Astrocyte (in vitro differentiated cells and primary cell): ENCODE data around the gene DCST1. TPM values are rescaled to one million over a fixed set of nuclear protein-coding genes. Genes with fewer than 3 reads are reported as not detected.

Experiments
- DNase-seq: peaks from one replicate; pipeline ENCODE4 v3.0.0-alpha.2; 2010; ENCODE audit warnings: low read depth
- FAIRE-seq: peaks from 2 replicates; lab custom pipeline; 2011; peaks lifted over from hg19 to GRCh38; lab: Jason Lieb, UNC
- H2AFZ ChIP-seq: 2 replicates; pipeline ENCODE4 v1.6.0; 2012; ENCODE audit warnings: low read depth, low read length, inconsistent platforms
- H3K27ac ChIP-seq: 2 replicates; pipeline ENCODE4 v1.5.1; 2011; ENCODE audit warnings: low read depth, low read length, inconsistent platforms
- H3K27me3 ChIP-seq: 2 replicates; pipeline ENCODE4 v1.6.0; 2011; ENCODE audit warnings: low read length, inconsistent platforms; ENCODE audit not compliant: insufficient read depth
- H3K36me3 ChIP-seq: 2 replicates; pipeline ENCODE4 v1.5.1; 2011; ENCODE audit warnings: low read length, inconsistent platforms; ENCODE audit not compliant: insufficient read depth
- H3K4me1 ChIP-seq: 2 replicates; pipeline ENCODE4 v1.5.1; 2011; ENCODE audit warnings: low read length, inconsistent platforms; ENCODE audit not compliant: insufficient read depth
- H3K4me2 ChIP-seq: 2 replicates; pipeline ENCODE4 v1.6.0; 2012; ENCODE audit warnings: low read length, inconsistent platforms
- H3K4me3 ChIP-seq: 2 replicates; pipeline ENCODE4 v1.5.1; 2011; ENCODE audit warnings: low read depth, mild to moderate bottlenecking, low read length, inconsistent platforms; ENCODE audit not compliant: insufficient read depth
- H3K79me2 ChIP-seq: 2 replicates; pipeline ENCODE4 v1.6.0; 2012; ENCODE audit warnings: mild to moderate bottlenecking, low read length, inconsistent platforms; ENCODE audit not compliant: insufficient read depth
- H3K9ac ChIP-seq: 2 replicates; pipeline ENCODE4 v1.6.0; 2012; ENCODE audit warnings: mild to moderate bottlenecking, low read length, inconsistent platforms
- H3K9me3 ChIP-seq: 2 replicates; pipeline ENCODE4 v1.5.1; 2012; ENCODE audit warnings: low read depth, mild to moderate bottlenecking, low read length, inconsistent platforms; ENCODE audit not compliant: insufficient read depth
- H4K20me1 ChIP-seq: 2 replicates; pipeline ENCODE4 v1.6.0; 2012; ENCODE audit warnings: low read length, inconsistent platforms; ENCODE audit not compliant: insufficient read depth
- H3K27ac Mint-ChIP-seq: one replicate; pipeline ENCODE4 v1.8.0; 2021; ENCODE audit warnings: mild to moderate bottlenecking, mixed read lengths; ENCODE audit not compliant: unreplicated experiment
- H3K27me3 Mint-ChIP-seq: one replicate; pipeline ENCODE4 v1.8.0; 2021; ENCODE audit warnings: low read depth, mixed read lengths; ENCODE audit not compliant: unreplicated experiment
- H3K36me3 Mint-ChIP-seq: one replicate; pipeline ENCODE4 v1.8.0; 2021; ENCODE audit warnings: low read depth, mixed read lengths; ENCODE audit not compliant: unreplicated experiment
- H3K4me1 Mint-ChIP-seq: one replicate; pipeline ENCODE4 v1.8.0; 2021; ENCODE audit warnings: low read depth, mixed read lengths; ENCODE audit not compliant: unreplicated experiment
- H3K4me3 Mint-ChIP-seq: one replicate; pipeline ENCODE4 v1.8.0; 2021; ENCODE audit warnings: mild to moderate bottlenecking, moderate library complexity, mixed read lengths; ENCODE audit not compliant: unreplicated experiment
- H3K9me3 Mint-ChIP-seq: one replicate; pipeline ENCODE4 v1.8.0; 2021; ENCODE audit warnings: mild to moderate bottlenecking, mixed read lengths; ENCODE audit not compliant: unreplicated experiment
- CTCF ChIP-seq: IDR thresholded peaks from 2 replicates; pipeline ENCODE4 v1.5.1; 2011; ENCODE audit warnings: low read depth, mild to moderate bottlenecking, inconsistent platforms, low read length, moderate library complexity; ENCODE audit not compliant: insufficient read depth
- EZH2 ChIP-seq: IDR thresholded peaks from 2 replicates; pipeline ENCODE4 v1.6.1; 2012; ENCODE audit warnings: mild to moderate bottlenecking, low read length, inconsistent platforms; ENCODE audit not compliant: insufficient read depth
- total RNA-seq: library from RNA; stranded (reverse); gene quantifications from 2 replicates; pipeline ENCODE4 v1.2.1, GENCODE V29; 2021

Gene DCST1
- total RNA-seq, 1 donor from 2014 or later = not detected

DNA sequence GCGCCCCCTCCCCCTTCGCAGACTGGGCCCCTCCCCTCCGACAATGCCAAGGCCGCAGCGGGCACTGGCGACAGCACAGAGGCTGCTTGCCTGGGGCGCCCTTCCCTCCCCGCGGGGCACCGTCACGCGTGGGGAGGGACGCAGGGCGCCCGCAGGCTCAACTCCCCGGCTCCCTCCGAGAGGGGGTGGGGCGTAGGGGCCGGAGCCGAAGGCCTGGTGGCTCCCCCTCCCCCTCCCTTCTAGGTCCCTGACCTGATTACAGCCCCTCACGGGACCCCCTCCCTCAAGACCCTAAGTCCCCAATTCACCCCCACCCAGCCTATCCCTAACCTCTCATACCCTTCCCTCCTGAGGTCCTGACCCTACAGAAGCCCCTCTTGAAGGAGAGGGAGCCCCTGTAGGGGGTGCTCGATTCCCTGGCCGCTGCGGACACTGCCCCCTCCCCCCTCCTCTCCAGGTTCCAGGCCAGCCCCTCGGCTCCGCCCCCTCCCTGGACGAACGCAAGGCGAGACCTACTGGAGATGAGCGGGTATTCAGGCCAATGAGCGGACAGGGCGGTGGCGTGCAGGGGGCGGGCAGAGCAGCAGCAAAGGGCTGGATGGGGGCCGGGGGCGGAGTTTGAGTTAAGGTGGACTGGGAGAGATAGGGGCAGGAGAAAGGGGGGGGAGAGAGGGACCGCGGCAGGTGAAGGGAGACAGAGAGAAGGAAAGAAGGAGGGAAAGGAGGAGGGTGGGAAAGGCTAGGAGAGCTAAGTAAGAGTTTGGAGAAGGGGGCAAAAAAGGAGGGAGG lies 31.8 kb upstream of the DCST1 start:
- H3K27ac Mint-ChIP-seq = peak overlapping the region; percentile 53
- H3K27ac ChIP-seq = peak overlapping the region; percentile 65
- H3K4me3 Mint-ChIP-seq = peak overlapping the region; percentile 89
- peaks cover 12% of the 10 kb centered on the region for H4K20me1 ChIP-seq
- FAIRE-seq (no peak), DNase-seq (peak; percentile 96)
- peak overlapping the region; percentile 82 for H2AFZ ChIP-seq
- H3K36me3 ChIP-seq = no peaks in the 10 kb centered on the region
- H3K27me3 Mint-ChIP-seq = no peaks in the 10 kb centered on the region
- no peak for TF ChIP-seq CTCF
- TF ChIP-seq EZH2 = no peak
- H3K9me3 Mint-ChIP-seq = no peaks in the 10 kb centered on the region
- H3K4me3 ChIP-seq = peak overlapping the region; percentile 65
- peaks cover 20% of the 10 kb centered on the region for H3K4me1 Mint-ChIP-seq
- H3K4me1 ChIP-seq = peaks cover 29% of the 10 kb centered on the region
- peaks cover 3% of the 10 kb centered on the region for H3K36me3 Mint-ChIP-seq
- H3K9me3 ChIP-seq = no peaks in the 10 kb centered on the region
- peak overlapping the region; percentile 78 for H3K9ac ChIP-seq
- H3K4me2 ChIP-seq = peak overlapping the region; percentile 92
- peaks cover 31% of the 10 kb centered on the region for H3K79me2 ChIP-seq
- no peaks in the 10 kb centered on the region for H3K27me3 ChIP-seq

DNA sequence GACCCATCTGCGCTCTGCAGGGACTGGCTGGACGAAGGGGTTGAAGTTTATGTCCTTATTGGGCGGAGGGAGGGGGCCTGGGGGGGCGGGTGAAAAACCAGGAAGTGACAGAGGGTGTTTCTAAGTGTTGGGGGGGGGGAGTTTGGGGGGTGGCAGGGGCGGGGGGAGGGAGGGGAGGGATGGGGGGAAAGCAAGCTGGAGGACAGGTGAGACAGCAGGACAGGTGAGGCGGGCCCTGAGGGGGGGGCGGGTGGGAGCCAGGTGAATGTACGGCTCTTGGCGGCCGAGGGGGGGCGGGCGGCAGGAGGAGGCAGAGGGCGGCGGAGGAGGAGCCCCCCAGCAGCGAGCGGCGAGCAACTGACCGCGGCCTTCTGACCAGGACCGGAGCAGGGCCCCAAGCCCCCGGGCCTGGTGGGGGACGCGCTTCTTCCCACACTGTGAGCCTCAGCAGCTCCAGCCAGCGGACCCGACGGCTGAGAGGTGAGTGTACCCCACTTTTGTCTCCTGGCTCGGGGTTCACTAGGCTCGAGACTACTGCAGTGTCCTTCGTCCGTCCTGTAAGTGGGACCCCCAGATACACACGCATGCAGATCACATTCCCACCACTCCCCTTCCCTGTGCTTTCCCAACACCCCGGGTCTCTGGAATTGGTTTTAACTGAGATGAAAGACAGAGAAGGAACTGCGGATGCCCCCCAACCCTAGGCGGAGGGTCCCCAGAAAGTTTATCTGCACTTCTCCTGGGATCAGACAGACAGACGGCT lies 31.0 kb upstream of the DCST1 start, which contains the start of gene ZBTB7B:
TSS of gene ZBTB7B (plus strand) at position 339 of the 763 bp plus-strand sequence. CDS start 11,859 bp downstream, outside the sequence.
- no peak for DNase-seq
- H3K27ac ChIP-seq = peak within 1 kb of the TSS; percentile 65

More for the DNA sequence above, 31.0 kb upstream of the DCST1 start, which contains the start of gene ZBTB7B:
- TF ChIP-seq EZH2 (no peak), CTCF (no peak)
- peak within 1 kb of the TSS; percentile 97 for H3K4me3 Mint-ChIP-seq
- H3K9me3 Mint-ChIP-seq = no peaks in the 10 kb centered on the region
- FAIRE-seq = no peak
- Histone ChIP-seq H3K79me2 (peaks cover 39% of the 10 kb centered on the region), H3K27me3 (no peaks in the 10 kb centered on the region), H3K36me3 (no peaks in the 10 kb centered on the region), H3K4me1 (peaks cover 29% of the 10 kb centered on the region), H3K9me3 (no peaks in the 10 kb centered on the region), H3K9ac (peak within 1 kb of the TSS; percentile 86), H4K20me1 (peaks cover 20% of the 10 kb centered on the region), H3K4me3 (peak within 1 kb of the TSS; percentile 81), H2AFZ (peak within 1 kb of the TSS; percentile 82), H3K4me2 (peak within 1 kb of the TSS; percentile 93)
- H3K27ac Mint-ChIP-seq = peak within 1 kb of the TSS; percentile 93
- peaks cover 3% of the 10 kb centered on the region for H3K36me3 Mint-ChIP-seq
- H3K27me3 Mint-ChIP-seq = no peaks in the 10 kb centered on the region
- H3K4me1 Mint-ChIP-seq = peaks cover 17% of the 10 kb centered on the region
